H9 (cell line): ENCODE measurements around the gene UBE2L6. TPM values are rescaled to one million over a fixed set of nuclear protein-coding genes. Genes with fewer than 3 reads are reported as not detected.

ENCODE experiments used
- DNase-seq: peaks from one replicate; pipeline ENCODE4 v3.0.0-alpha.2; 2017
- H2AFZ ChIP-seq: one replicate; pipeline ENCODE4 v1.6.1; 2013; ENCODE audit warnings: mild to moderate bottlenecking, low read length, control low read depth, moderate library complexity
- H2AK5ac ChIP-seq: 2 replicates; pipeline ENCODE4 v1.6.1; 2013; ENCODE audit warnings: low read length, control low read depth, mixed read lengths; ENCODE audit not compliant: insufficient read length
- H2BK120ac ChIP-seq: one replicate; pipeline ENCODE4 v1.6.1; 2013; ENCODE audit warnings: low read depth, mild to moderate bottlenecking, low read length, control low read depth, inconsistent platforms; ENCODE audit not compliant: poor library complexity, severe bottlenecking
- H2BK12ac ChIP-seq: 2 replicates; pipeline ENCODE4 v1.6.1; 2013; ENCODE audit warnings: low read length, control low read depth, mixed read lengths, low read depth; ENCODE audit not compliant: insufficient read length
- H2BK15ac ChIP-seq: 2 replicates; pipeline ENCODE4 v1.6.1; 2013; ENCODE audit warnings: low read depth, low read length, control low read depth
- H2BK20ac ChIP-seq: one replicate; pipeline ENCODE4 v1.6.1; 2013; ENCODE audit warnings: low read depth, mild to moderate bottlenecking, low read length, control low read depth, inconsistent platforms; ENCODE audit not compliant: poor library complexity, severe bottlenecking
- H2BK5ac ChIP-seq: 2 replicates; pipeline ENCODE4 v1.6.1; 2013; ENCODE audit warnings: low read length, control low read depth, mixed read lengths; ENCODE audit not compliant: insufficient read length
- H3K14ac ChIP-seq: 2 replicates; pipeline ENCODE4 v1.6.1; 2013; ENCODE audit warnings: low read length, control low read depth; ENCODE audit not compliant: insufficient read depth
- H3K18ac ChIP-seq: 2 replicates; pipeline ENCODE4 v1.6.1; 2013; ENCODE audit warnings: low read depth, mild to moderate bottlenecking, mixed read lengths, low read length, control low read depth; ENCODE audit not compliant: insufficient read length
- H3K23ac ChIP-seq: 2 replicates; pipeline ENCODE4 v1.6.1; 2013; ENCODE audit warnings: low read length, control low read depth, mixed read lengths, low read depth; ENCODE audit not compliant: insufficient read length
- H3K23me2 ChIP-seq: 2 replicates; pipeline ENCODE4 v1.6.1; 2013; ENCODE audit warnings: low read depth, mild to moderate bottlenecking, mixed read lengths, low read length, control low read depth; ENCODE audit not compliant: insufficient read length, poor library complexity, severe bottlenecking
- H3K27ac ChIP-seq: 2 replicates; pipeline ENCODE4 v1.5.1; 2013; ENCODE audit warnings: low read length, control low read depth, mixed read lengths, low read depth; ENCODE audit not compliant: insufficient read length
- H3K27me3 ChIP-seq: 2 replicates; pipeline ENCODE4 v1.6.1; 2013; ENCODE audit warnings: low read length, control low read depth, inconsistent platforms; ENCODE audit not compliant: insufficient read depth
- H3K4ac ChIP-seq: 2 replicates; pipeline ENCODE4 v1.6.1; 2013; ENCODE audit warnings: low read depth, mild to moderate bottlenecking, control low read depth, inconsistent platforms, low read length, moderate library complexity
- H3K4me1 ChIP-seq: 2 replicates; pipeline ENCODE4 v1.6.1; 2013; ENCODE audit warnings: low read length, control low read depth, inconsistent platforms; ENCODE audit not compliant: insufficient read depth
- H3K4me2 ChIP-seq: 2 replicates; pipeline ENCODE4 v1.6.1; 2013; ENCODE audit warnings: low read length, control low read depth, mixed read lengths; ENCODE audit not compliant: insufficient read length, insufficient read depth
- H3K56ac ChIP-seq: 2 replicates; pipeline ENCODE4 v1.6.1; 2013; ENCODE audit warnings: low read depth, mild to moderate bottlenecking, mixed read lengths, low read length, control low read depth; ENCODE audit not compliant: insufficient read length
- H3K79me1 ChIP-seq: 2 replicates; pipeline ENCODE4 v1.6.1; 2013; ENCODE audit warnings: low read depth, mild to moderate bottlenecking, moderate library complexity, low read length, control low read depth, inconsistent platforms; ENCODE audit not compliant: insufficient read depth, poor library complexity, severe bottlenecking
- H3K79me2 ChIP-seq: 2 replicates; pipeline ENCODE4 v1.6.1; 2013; ENCODE audit warnings: low read length, control low read depth, inconsistent platforms; ENCODE audit not compliant: insufficient read depth
- H3K9ac ChIP-seq: 2 replicates; pipeline ENCODE4 v1.6.1; 2013; ENCODE audit warnings: low read length, control low read depth, mixed read lengths; ENCODE audit not compliant: insufficient read length; ENCODE audit errors: extremely low read depth
- H3K9me3 ChIP-seq: one replicate; pipeline ENCODE4 v1.6.1; 2013; ENCODE audit warnings: low read depth, low read length, inconsistent platforms; ENCODE audit not compliant: control insufficient read depth
- H3T11ph ChIP-seq: one replicate; pipeline ENCODE4 v1.6.1; 2013; ENCODE audit warnings: mild to moderate bottlenecking, low read length, control low read depth, inconsistent platforms
- H4K20me1 ChIP-seq: one replicate; pipeline ENCODE4 v1.6.1; 2013; ENCODE audit not compliant: control insufficient read depth, insufficient read length, insufficient read depth
- H4K5ac ChIP-seq: 2 replicates; pipeline ENCODE4 v1.6.1; 2013; ENCODE audit warnings: low read depth, mild to moderate bottlenecking, mixed read lengths, low read length, control low read depth; ENCODE audit not compliant: insufficient read length
- H4K8ac ChIP-seq: replicated peaks from 2 replicates; pipeline ENCODE4 v1.6.1; 2013; ENCODE audit warnings: low read length, control low read depth, mixed read lengths, low read depth; ENCODE audit not compliant: insufficient read length
- H4K91ac ChIP-seq: 2 replicates; pipeline ENCODE4 v1.6.1; 2013; ENCODE audit warnings: low read depth, mild to moderate bottlenecking, moderate library complexity, mixed read lengths, low read length, control low read depth; ENCODE audit not compliant: insufficient read length
- H3K27ac Mint-ChIP-seq, 3 experiments: 2 replicates in 2 of 3; 3 replicates in 1 of 3; pipeline ENCODE4 v1.8.0; 2020 to 2021; ENCODE audit warnings: mixed read lengths in 3 of 3, mild to moderate bottlenecking in 1 of 3, moderate library complexity in 1 of 3
- H3K27me3 Mint-ChIP-seq: 2 replicates; pipeline ENCODE4 v1.8.0; 2021; ENCODE audit warnings: low read depth, mild to moderate bottlenecking, moderate library complexity, mixed read lengths
- H3K36me3 Mint-ChIP-seq, 3 experiments: 2 replicates in 2 of 3; 3 replicates in 1 of 3; pipeline ENCODE4 v1.8.0; 2020 to 2021; ENCODE audit warnings: low read depth in 3 of 3, mixed read lengths in 3 of 3; ENCODE audit not compliant: insufficient read depth in 1 of 3
- H3K4me1 Mint-ChIP-seq, 2 experiments: 2 replicates each; pipeline ENCODE4 v1.8.0; 2020; ENCODE audit warnings: mixed read lengths in 2 of 2
- H3K4me3 Mint-ChIP-seq, 2 experiments: 2 replicates in 1 of 2; 3 replicates in 1 of 2; pipeline ENCODE4 v1.8.0; 2020 to 2021; ENCODE audit warnings: mild to moderate bottlenecking in 2 of 2, mixed read lengths in 2 of 2, moderate library complexity in 1 of 2
- H3K9me3 Mint-ChIP-seq, 2 experiments: 2 replicates in 1 of 2; 3 replicates in 1 of 2; pipeline ENCODE4 v1.8.0; 2020; ENCODE audit warnings: mild to moderate bottlenecking in 2 of 2, mixed read lengths in 2 of 2, moderate library complexity in 1 of 2
- CTCF ChIP-seq: fragments of 200-600 bp; sonication (generic); conservative IDR thresholded peaks from 3 replicates; pipeline ENCODE4 v1.8.0; 2021; ENCODE audit warnings: antibody characterized with exemption, mild to moderate bottlenecking
- WGBS: extraction: QIAGEN DNeasy Blood & Tissue Kit; methylation state at CpG from one replicate; pipeline ENCODE4 v1.1.7; 2013; ENCODE audit warnings: missing lambda C conversion rate, low lambda C conversion rate, mixed read lengths; ENCODE audit not compliant: insufficient read length; ENCODE audit errors: extremely low coverage; 5-methylcytosine and 5-hydroxymethylcytosine counted together
- total RNA-seq: library from RNA; stranded (reverse); gene quantifications from 2 replicates; pipeline ENCODE4 v1.2.1, GENCODE V29; 2021

UBE2L6 gene
- total RNA-seq, 1 experiment from 2014 or later = 38.9 TPM

GRCh38 chr11:57616595-57616994 is 49.1 kb upstream of the UBE2L6 start:
- WGBS = no CpG with 5 or more reads among the region's 3 CpGs
- Histone ChIP-seq H2BK120ac (no peak overlapping the region), H2AK5ac (no peak overlapping the region), H3K14ac (no peak overlapping the region), H3K27ac (no peak overlapping the region), H4K8ac (no peak overlapping the region), H2BK12ac (no peak overlapping the region), H2BK20ac (no peak overlapping the region), H3K79me1 (no peaks in the 10 kb centered on the region), H3T11ph (no peak overlapping the region), H3K9me3 (no peaks in the 10 kb centered on the region), H2BK5ac (no peak overlapping the region), H3K23ac (no peak overlapping the region), H2BK15ac (no peak overlapping the region), H3K79me2 (no peaks in the 10 kb centered on the region), H3K56ac (no peak overlapping the region), H4K91ac (no peak overlapping the region), H3K23me2 (no peaks in the 10 kb centered on the region), H3K9ac (no peak overlapping the region), H4K20me1 (no peaks in the 10 kb centered on the region), H3K27me3 (no peaks in the 10 kb centered on the region), H2AFZ (no peak overlapping the region), H3K4me1 (0 out of 2 replicates have a peak, but pooled peaks cover 3% of the 10 kb centered on the region), H4K5ac (no peak overlapping the region), H3K4me2 (no peak overlapping the region), H3K18ac (no peak overlapping the region), H3K4ac (no peak overlapping the region)
- H3K36me3 Mint-ChIP-seq = peaks cover 18 to 30% (median 20%) of the 10 kb centered on the region in 3 experiments; a peak in 6 of 7 replicates
- no peak for TF ChIP-seq CTCF
- DNase-seq = no peak
- no peak overlapping the region; a peak in 1 of 7 replicates for H3K27ac Mint-ChIP-seq
- H3K9me3 Mint-ChIP-seq = peaks cover 11 to 18% of the 10 kb centered on the region in 2 experiments
- H3K27me3 Mint-ChIP-seq = no peaks in the 10 kb centered on the region
- no peak overlapping the region for H3K4me3 Mint-ChIP-seq
- peaks cover 2 to 6% of the 10 kb centered on the region in 2 experiments; a peak in 2 of 4 replicates for H3K4me1 Mint-ChIP-seq
